Keratinocyte (primary cell): ENCODE measurements around the gene RDX. TPM values are rescaled to one million over a fixed set of nuclear protein-coding genes. Genes with fewer than 3 reads are reported as not detected.
"Not testable (repeated sequence)": the region's sequence is repeated elsewhere in the genome, so short reads cannot be mapped to it uniquely, and the experiment has no call there.

Experiments used
- DNase-seq: peaks from one replicate; pipeline ENCODE4 v3.0.0-alpha.2; 2011; ENCODE audit warnings: low read depth, missing footprints, low spot score
- FAIRE-seq: peaks from 2 replicates; lab custom pipeline; 2011; peaks lifted over from hg19 to GRCh38; lab: Jason Lieb, UNC
- H2AFZ ChIP-seq: 2 replicates; pipeline ENCODE4 v1.6.0; 2012; ENCODE audit warnings: low read length, control low read depth, inconsistent platforms; ENCODE audit not compliant: control insufficient read depth
- H3K27ac ChIP-seq: 2 replicates; pipeline ENCODE4 v1.5.1; 2011; ENCODE audit warnings: low read length; ENCODE audit not compliant: control insufficient read depth, insufficient read depth
- H3K27me3 ChIP-seq: 3 replicates; pipeline ENCODE4 v1.6.0; 2011; ENCODE audit warnings: low read length; ENCODE audit not compliant: control insufficient read depth, insufficient read depth; ENCODE audit errors: extremely low read depth
- H3K36me3 ChIP-seq, 2 experiments: 2 replicates in 1 of 2; 3 replicates in 1 of 2; pipeline ENCODE4 v1.5.1; 2011; ENCODE audit warnings: low read length in 2 of 2, mild to moderate bottlenecking in 1 of 2; ENCODE audit not compliant: control insufficient read depth in 2 of 2, insufficient read depth in 2 of 2; ENCODE audit errors: extremely low read depth in 1 of 2
- H3K4me1 ChIP-seq: 3 replicates; pipeline ENCODE4 v1.5.1; 2011; ENCODE audit warnings: low read length; ENCODE audit not compliant: control insufficient read depth, insufficient read depth; ENCODE audit errors: extremely low read depth
- H3K4me2 ChIP-seq: 3 replicates; pipeline ENCODE4 v1.6.0; 2011; ENCODE audit warnings: low read depth, low read length; ENCODE audit not compliant: control insufficient read depth, insufficient read depth; ENCODE audit errors: extremely low read depth
- H3K4me3 ChIP-seq, 3 experiments: fragments of 200-600 bp in 1 of 3; sonication (generic) in 1 of 3; 2 replicates in 2 of 3; 3 replicates in 1 of 3; pipeline ENCODE4 v1.5.1; 2011 to 2016; ENCODE audit warnings: low read length in 3 of 3, mild to moderate bottlenecking in 3 of 3, control low read depth in 2 of 3, inconsistent platforms in 1 of 3, low read depth in 1 of 3, mixed read lengths in 1 of 3, mixed run types in 1 of 3, moderate library complexity in 1 of 3; ENCODE audit not compliant: control insufficient read depth in 2 of 3, insufficient read depth in 2 of 3; ENCODE audit errors: extremely low read depth in 1 of 3
- H3K79me2 ChIP-seq: 2 replicates; pipeline ENCODE4 v1.6.0; 2012; ENCODE audit warnings: low read length; ENCODE audit not compliant: control insufficient read depth, insufficient read depth
- H3K9ac ChIP-seq: 3 replicates; pipeline ENCODE4 v1.6.0; 2011; ENCODE audit warnings: low read length; ENCODE audit not compliant: control insufficient read depth, insufficient read depth; ENCODE audit errors: extremely low read depth
- H3K9me1 ChIP-seq: 3 replicates; pipeline ENCODE4 v1.6.0; 2011; ENCODE audit warnings: low read length; ENCODE audit not compliant: control insufficient read depth, insufficient read depth; ENCODE audit errors: extremely low read depth
- H3K9me3 ChIP-seq: 2 replicates; pipeline ENCODE4 v1.5.1; 2012; ENCODE audit warnings: low read depth, low read length; ENCODE audit not compliant: control insufficient read depth
- H4K20me1 ChIP-seq: 3 replicates; pipeline ENCODE4 v1.6.0; 2011; ENCODE audit warnings: low read length; ENCODE audit not compliant: control insufficient read depth, insufficient read depth; ENCODE audit errors: extremely low read depth
- CTCF ChIP-seq, 3 experiments: IDR thresholded peaks in 1 of 3; conservative IDR thresholded peaks in 1 of 3; optimal IDR thresholded peaks in 1 of 3; 2 replicates in 2 of 3; 3 replicates in 1 of 3; pipeline versions ENCODE3 to v1.5.1; 2011; ENCODE audit warnings: low read length in 3 of 3, mild to moderate bottlenecking in 3 of 3, moderate library complexity in 2 of 3, control low read depth in 1 of 3, inconsistent platforms in 1 of 3; ENCODE audit not compliant: insufficient read depth in 2 of 3; ENCODE audit errors: extremely low read depth in 1 of 3
- EZH2 ChIP-seq: IDR thresholded peaks from one replicate; pipeline ENCODE4 v1.6.1; 2012; ENCODE audit warnings: inconsistent platforms, mild to moderate bottlenecking, low read length, moderate library complexity
- dilution Hi-C: fragments of 300-500 bp; cut with MboI; formaldehyde crosslinking; loops from one replicate; pipeline ENCODE4 v1.7.0; 2020; ENCODE audit warnings: low sequenced_read_pairs; ENCODE audit not compliant: extremely low pct_ligation_motif_present
- polyA plus RNA-seq, 5 experiments: library from polyadenylated mRNA; depleted of rRNA in 3 of 5; stranded (reverse) in 3 of 5; stranded (forward) in 1 of 5; unstranded in 1 of 5; fragments of >200 nt; gene quantifications; 1 replicate in 1 of 5; 2 replicates in 3 of 5; 3 replicates in 1 of 5; pipeline versions ENCODE4 v1.2.1 to v1.2.3, GENCODE V29; 2011 to 2012; ENCODE audit warnings: missing spikeins in 2 of 5, low read depth in 1 of 5, low replicate concordance in 1 of 5

The RDX gene
- polyA plus RNA-seq, 1 donor (not counting 4 experiments of a cell fraction or from before 2014, with no cell fraction given): 85.4 TPM

GRCh38 chr11:110196241-110196754 is 100.1 kb downstream of the RDX start:
- Histone ChIP-seq H4K20me1 (no peaks in the 10 kb centered on the region), H3K9me1 (no peaks in the 10 kb centered on the region), H2AFZ (no peak overlapping the region), H3K4me3 (no peak overlapping the region), H3K4me2 (peak overlapping the region; percentile 68), H3K79me2 (no peaks in the 10 kb centered on the region), H3K27me3 (no peaks in the 10 kb centered on the region), H3K4me1 (peaks cover 51% of the 10 kb centered on the region), H3K27ac (peak overlapping the region; percentile 84), H3K9ac (peak overlapping the region; percentile 33), H3K36me3 (no peaks in the 10 kb centered on the region), H3K9me3 (no peaks in the 10 kb centered on the region)
- dilution Hi-C loops: no loop called here
- FAIRE-seq (peak; percentile 94), DNase-seq (peak; percentile 76)
- TF ChIP-seq CTCF (optimal IDR thresholded peaks at IDR 0.05 in 1 of 3, IDR thresholded peaks at IDR 0.05 in 1 of 3, conservative IDR thresholded peaks at IDR 0.05 in 1 of 3; ENCODE audit: extremely low read depth in 1 of 3, insufficient read depth in 2 of 3, low read length in 3 of 3) (no peak), EZH2 (no peak)

GRCh38 chr11:110194211-110194766 is 102.1 kb downstream of the RDX start:
- DNase-seq: peak; percentile 35
- H3K9me3 ChIP-seq, H3K27me3 ChIP-seq, H4K20me1 ChIP-seq, H3K79me2 ChIP-seq, H3K9me1 ChIP-seq, H3K36me3 ChIP-seq, FAIRE-seq, H2AFZ ChIP-seq, dilution Hi-C loops, H3K4me3 ChIP-seq, H3K9ac ChIP-seq: not testable (repeated sequence)
- H3K4me2 ChIP-seq: peak overlapping the region; percentile 40
- H3K4me1 ChIP-seq: peaks cover 43% of the 10 kb centered on the region
- H3K27ac ChIP-seq: peak overlapping the region; percentile 33

DNA sequence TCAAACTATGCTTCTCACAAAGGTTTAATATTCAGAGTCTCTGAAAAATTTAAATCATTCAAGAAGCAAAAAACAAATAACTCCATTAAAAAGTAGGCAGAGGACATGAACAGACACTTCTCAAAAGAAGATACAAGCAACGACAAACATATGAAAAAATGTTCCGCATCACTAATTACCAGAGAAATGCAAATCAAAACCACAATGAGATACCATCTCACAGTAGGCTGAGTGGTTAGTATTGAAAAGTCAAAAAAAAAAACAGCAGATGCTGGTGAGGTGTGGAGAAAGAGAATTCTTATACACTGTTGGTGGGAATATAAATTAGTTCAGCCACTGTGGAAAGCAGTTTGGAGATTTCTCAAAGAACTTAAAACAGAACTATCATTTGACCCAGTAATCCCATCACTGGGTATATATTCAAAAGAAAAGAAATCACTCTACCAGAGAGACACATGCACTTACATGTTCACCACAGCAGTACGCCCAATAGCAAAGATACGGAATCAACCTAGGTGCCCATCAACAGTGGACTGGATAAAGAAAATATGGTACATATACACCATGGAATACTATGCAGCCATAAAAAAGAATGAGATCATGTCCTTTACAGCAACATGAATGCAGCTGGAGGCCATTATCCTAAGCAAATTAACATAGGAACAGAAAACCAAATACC is 103.7 kb downstream of the RDX start:
- H2AFZ ChIP-seq, H3K9me3 ChIP-seq, H3K79me2 ChIP-seq, H3K4me2 ChIP-seq, H3K27me3 ChIP-seq, H3K27ac ChIP-seq, H3K9me1 ChIP-seq, dilution Hi-C loops, H3K4me3 ChIP-seq, H3K36me3 ChIP-seq, H4K20me1 ChIP-seq, DNase-seq, FAIRE-seq, H3K9ac ChIP-seq: not testable (repeated sequence)
- H3K4me1 ChIP-seq: peaks cover 38% of the 10 kb centered on the region
